EL (cell line): ENCODE measurements around the gene PLEKHG4.
A peak's percentile ranks its signal among the peaks of the same experiment; 100 is the strongest.

Source experiments
- DNase-seq: peaks from one replicate; pipeline ENCODE4 v3.0.0-alpha.2; 2016

Gene PLEKHG4

GRCh38 chr16:67265834-67266233, 13.5 kb upstream of the PLEKHG4 start:
- no peak for DNase-seq

- DNase-seq, result peak; percentile 95
These were observed 11.2 kb upstream of the PLEKHG4 start for GRCh38 chr16:67268136-67268579.

GRCh38 chr16:67269766-67270165, 9.6 kb upstream of the PLEKHG4 start:
- DNase-seq, result peak; percentile 63

- DNase-seq, result no peak
These were observed 8.4 kb upstream of the PLEKHG4 start for GRCh38 chr16:67270931-67271338.

- no peak for DNase-seq
These were observed 7.9 kb upstream of the PLEKHG4 start for GRCh38 chr16:67271446-67271845.

- no peak for DNase-seq
These were observed 4.0 kb upstream of the PLEKHG4 start for GRCh38 chr16:67275321-67275720.

- DNase-seq, result peak; percentile 99
These were observed 1.9 kb upstream of the PLEKHG4 start for GRCh38 chr16:67277294-67277998.

GRCh38 chr16:67277999-67278772, 1.1 kb upstream of the PLEKHG4 start:
- DNase-seq, result peak; percentile 87

GRCh38 chr16:67278773-67279295, 498 bp upstream of the PLEKHG4 start:
- DNase-seq, result peak; percentile 51

- DNase-seq, result no peak
These were observed 1.0 kb downstream of the PLEKHG4 start for GRCh38 chr16:67280090-67281015.

GRCh38 chr16:67281536-67282446, 2.5 kb downstream of the PLEKHG4 start:
- DNase-seq, result no peak

GRCh38 chr16:67282447-67282805, 3.1 kb downstream of the PLEKHG4 start:
- DNase-seq, result no peak

- peak; percentile 70 for DNase-seq
These were observed 3.9 kb downstream of the PLEKHG4 start for GRCh38 chr16:67283039-67283825.

GRCh38 chr16:67283826-67284555, 4.7 kb downstream of the PLEKHG4 start:
- no peak for DNase-seq

- DNase-seq, result no peak
These were observed 5.6 kb downstream of the PLEKHG4 start for GRCh38 chr16:67284699-67285646.

- DNase-seq, result no peak
These were observed 7.3 kb downstream of the PLEKHG4 start for GRCh38 chr16:67286441-67287235.

- no peak for DNase-seq
These were observed 8.6 kb downstream of the PLEKHG4 start for GRCh38 chr16:67287960-67288359.

- DNase-seq, result no peak
These were observed 12.1 kb downstream of the PLEKHG4 start for GRCh38 chr16:67291461-67291860.
